Lower lobe of right lung (tissue), 2 donors: ENCODE results near the gene KRT7. TPM values are rescaled to one million over a fixed set of nuclear protein-coding genes. Genes with fewer than 3 reads are reported as not detected.
"Not testable (repeated sequence)": the region's sequence is repeated elsewhere in the genome, so short reads cannot be mapped to it uniquely, and the experiment has no call there.

Source experiments
- ATAC-seq, 2 donors: fragments of 200-7000 bp; cut with Tn5 transposase; one replicate each; pipeline ENCODE4 v1.9.1; 2020 to 2022; ENCODE audit warnings: mild to moderate bottlenecking in 2 of 2, moderate library complexity in 2 of 2
- DNase-seq: peaks from one replicate; pipeline ENCODE4 v3.0.0-alpha.2; 2020
- H3K27ac ChIP-seq: fragments of 200-600 bp; one replicate; pipeline ENCODE4 v1.8.0; 2022
- H3K27me3 ChIP-seq: fragments of 200-600 bp; one replicate; pipeline ENCODE4 v1.8.0; 2022; ENCODE audit warnings: low read depth
- H3K36me3 ChIP-seq: fragments of 200-600 bp; one replicate; pipeline ENCODE4 v1.8.0; 2022; ENCODE audit warnings: mild to moderate bottlenecking
- H3K4me1 ChIP-seq: fragments of 200-600 bp; one replicate; pipeline ENCODE4 v1.8.0; 2022
- H3K4me3 ChIP-seq: fragments of 200-600 bp; one replicate; pipeline ENCODE4 v1.8.0; 2022; ENCODE audit warnings: mild to moderate bottlenecking
- H3K9me3 ChIP-seq: fragments of 200-600 bp; one replicate; pipeline ENCODE4 v1.8.0; 2022
- intact Hi-C: fragments of 100-400 bp; cut with DNase I; formaldehyde crosslinking; loops from one replicate; pipeline ENCODE4 v1.11.0; 2022
- total RNA-seq: library from RNA; stranded (reverse); fragmentation: NEBNext Ultra II Directional; extraction: Animal tissue kit (Norgen Biotek cat#: 25700); gene quantifications from one replicate; pipeline ENCODE4 v1.2.1, GENCODE V29; 2021
- TF ChIP-seq, protein P1 (sequence below): fragments of 200-600 bp; IDR thresholded peaks from one replicate; pipeline ENCODE4 v1.8.0; 2022; ENCODE audit warnings: antibody characterized with exemption, mild to moderate bottlenecking
- donor health status: DM: no; HTN: yes; CAD: no; lungs with severe emphysema.

Gene KRT7
- total RNA-seq, 1 donor from 2014 or later: 257 TPM

DNA sequence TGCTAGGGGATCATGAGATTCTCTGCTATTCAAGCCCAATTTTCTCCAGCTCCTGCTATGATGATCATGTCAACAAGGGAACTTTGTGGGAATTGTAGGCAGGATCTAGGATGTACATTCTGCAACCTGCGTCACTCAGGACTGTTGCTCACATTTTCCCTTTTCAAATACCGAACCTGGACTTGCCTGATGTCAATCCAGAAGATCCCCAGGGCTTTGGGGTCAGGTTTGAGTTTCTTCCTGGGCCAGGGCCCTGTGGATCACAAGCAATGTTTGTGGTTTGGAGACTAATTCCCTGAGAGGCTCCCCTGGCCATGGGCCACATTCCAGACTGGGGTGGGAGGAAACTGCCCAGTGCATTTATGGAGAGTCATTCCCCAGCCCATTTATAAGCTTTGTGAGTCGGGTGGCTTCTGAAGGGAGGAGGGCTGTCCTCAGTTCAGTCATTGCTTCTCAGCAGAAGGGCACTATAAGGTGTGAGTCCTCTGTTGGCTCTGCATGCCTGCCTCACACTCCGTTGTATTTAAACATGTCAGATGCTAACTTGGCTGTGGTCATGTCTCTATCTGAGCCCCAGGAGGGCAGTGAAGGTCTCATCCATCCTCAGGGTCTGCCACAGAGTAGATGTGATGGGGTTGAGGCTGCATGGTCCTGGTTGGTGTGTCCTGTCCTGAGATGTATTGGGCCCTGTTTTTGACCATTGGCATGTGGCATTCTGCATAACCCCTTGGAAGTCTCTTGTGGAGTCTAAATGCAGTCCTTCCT is 47.9 kb downstream of the KRT7 start:
- intact Hi-C loops: no loop called here
- H3K9me3 ChIP-seq: no peaks in the 10 kb centered on the region
- peak overlapping the region; percentile 82 for H3K27ac ChIP-seq
- TF ChIP-seq, protein P1, sequence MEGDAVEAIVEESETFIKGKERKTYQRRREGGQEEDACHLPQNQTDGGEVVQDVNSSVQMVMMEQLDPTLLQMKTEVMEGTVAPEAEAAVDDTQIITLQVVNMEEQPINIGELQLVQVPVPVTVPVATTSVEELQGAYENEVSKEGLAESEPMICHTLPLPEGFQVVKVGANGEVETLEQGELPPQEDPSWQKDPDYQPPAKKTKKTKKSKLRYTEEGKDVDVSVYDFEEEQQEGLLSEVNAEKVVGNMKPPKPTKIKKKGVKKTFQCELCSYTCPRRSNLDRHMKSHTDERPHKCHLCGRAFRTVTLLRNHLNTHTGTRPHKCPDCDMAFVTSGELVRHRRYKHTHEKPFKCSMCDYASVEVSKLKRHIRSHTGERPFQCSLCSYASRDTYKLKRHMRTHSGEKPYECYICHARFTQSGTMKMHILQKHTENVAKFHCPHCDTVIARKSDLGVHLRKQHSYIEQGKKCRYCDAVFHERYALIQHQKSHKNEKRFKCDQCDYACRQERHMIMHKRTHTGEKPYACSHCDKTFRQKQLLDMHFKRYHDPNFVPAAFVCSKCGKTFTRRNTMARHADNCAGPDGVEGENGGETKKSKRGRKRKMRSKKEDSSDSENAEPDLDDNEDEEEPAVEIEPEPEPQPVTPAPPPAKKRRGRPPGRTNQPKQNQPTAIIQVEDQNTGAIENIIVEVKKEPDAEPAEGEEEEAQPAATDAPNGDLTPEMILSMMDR: no peak
- H3K4me3 ChIP-seq: no peak overlapping the region
- H3K27me3 ChIP-seq: peaks cover 7% of the 10 kb centered on the region
- H3K36me3 ChIP-seq: no peaks in the 10 kb centered on the region
- ATAC-seq (peak; percentile 69 to 75), DNase-seq (peak; percentile 77)
- peaks cover 30% of the 10 kb centered on the region for H3K4me1 ChIP-seq

DNA sequence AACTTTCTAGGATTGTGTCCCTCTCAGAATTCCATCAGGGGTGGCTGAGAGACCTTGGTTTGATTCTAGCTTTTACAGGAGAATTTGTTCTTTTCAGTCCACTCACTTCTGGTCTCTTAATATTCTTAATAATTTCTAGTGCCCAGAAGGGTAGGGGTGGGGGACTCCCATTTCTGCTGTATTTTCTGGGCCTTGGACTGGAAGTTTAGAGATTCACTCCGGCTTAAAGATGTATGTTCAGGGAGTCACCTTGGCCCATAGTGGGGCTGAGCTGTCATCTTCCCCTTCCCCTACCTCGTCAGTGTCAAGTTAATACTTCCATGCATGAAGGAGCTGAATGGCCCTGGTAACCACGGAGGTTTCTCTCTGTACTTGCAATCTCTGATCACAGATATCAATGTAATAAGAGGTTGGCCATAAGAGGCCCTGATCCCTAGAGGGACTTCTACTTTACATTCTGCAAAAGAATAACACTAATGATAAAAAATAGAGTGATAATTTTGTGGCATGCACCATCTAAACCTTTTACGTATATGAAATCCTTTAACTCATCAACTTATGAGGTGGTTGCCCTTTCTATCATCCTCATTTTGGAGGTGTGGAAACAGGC is 51.6 kb downstream of the KRT7 start:
- Histone ChIP-seq H3K4me3 (no peak overlapping the region), H3K36me3 (no peaks in the 10 kb centered on the region), H3K27ac (no peak overlapping the region), H3K4me1 (peaks cover 19% of the 10 kb centered on the region), H3K9me3 (no peaks in the 10 kb centered on the region), H3K27me3 (no peaks in the 10 kb centered on the region)
- TF ChIP-seq, protein P1: no peak
- DNase-seq: no peak
- ATAC-seq: no peak
- intact Hi-C loops: no loop called here

DNA sequence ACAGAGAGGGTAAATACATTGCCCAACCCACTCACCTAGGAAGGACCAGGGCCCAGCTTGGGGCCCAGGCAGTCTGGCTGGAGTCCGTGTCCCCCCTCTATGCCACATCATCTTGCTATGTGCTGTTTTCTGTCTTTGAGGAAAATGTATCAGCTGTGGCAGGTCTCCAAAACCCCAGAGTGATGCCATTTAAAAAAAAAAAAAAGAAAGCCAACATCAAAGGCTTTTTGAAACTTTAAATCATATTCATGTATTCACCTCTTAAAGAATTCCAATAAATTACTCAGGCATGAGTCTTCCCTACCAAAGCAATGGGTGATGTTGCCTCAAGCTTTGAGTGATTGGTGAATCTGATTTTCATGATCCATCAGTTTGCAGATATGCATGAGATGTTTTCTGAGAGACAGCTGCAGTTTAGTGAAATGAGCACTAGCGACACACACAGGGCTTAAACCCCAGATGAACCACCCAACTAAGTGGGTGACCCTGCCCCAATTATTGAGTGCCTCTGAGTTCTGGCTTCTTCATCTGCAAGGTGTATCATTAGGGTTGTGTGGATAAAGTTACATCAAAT is 52.2 kb downstream of the KRT7 start:
- H3K27ac ChIP-seq: no peak overlapping the region
- no peak overlapping the region for H3K4me3 ChIP-seq
- ATAC-seq (no peak), DNase-seq (no peak)
- TF ChIP-seq, protein P1: no peak
- H3K27me3 ChIP-seq: no peaks in the 10 kb centered on the region
- H3K9me3 ChIP-seq: no peaks in the 10 kb centered on the region
- H3K36me3 ChIP-seq: no peaks in the 10 kb centered on the region
- peaks cover 13% of the 10 kb centered on the region for H3K4me1 ChIP-seq
- intact Hi-C loops: no loop called here

DNA sequence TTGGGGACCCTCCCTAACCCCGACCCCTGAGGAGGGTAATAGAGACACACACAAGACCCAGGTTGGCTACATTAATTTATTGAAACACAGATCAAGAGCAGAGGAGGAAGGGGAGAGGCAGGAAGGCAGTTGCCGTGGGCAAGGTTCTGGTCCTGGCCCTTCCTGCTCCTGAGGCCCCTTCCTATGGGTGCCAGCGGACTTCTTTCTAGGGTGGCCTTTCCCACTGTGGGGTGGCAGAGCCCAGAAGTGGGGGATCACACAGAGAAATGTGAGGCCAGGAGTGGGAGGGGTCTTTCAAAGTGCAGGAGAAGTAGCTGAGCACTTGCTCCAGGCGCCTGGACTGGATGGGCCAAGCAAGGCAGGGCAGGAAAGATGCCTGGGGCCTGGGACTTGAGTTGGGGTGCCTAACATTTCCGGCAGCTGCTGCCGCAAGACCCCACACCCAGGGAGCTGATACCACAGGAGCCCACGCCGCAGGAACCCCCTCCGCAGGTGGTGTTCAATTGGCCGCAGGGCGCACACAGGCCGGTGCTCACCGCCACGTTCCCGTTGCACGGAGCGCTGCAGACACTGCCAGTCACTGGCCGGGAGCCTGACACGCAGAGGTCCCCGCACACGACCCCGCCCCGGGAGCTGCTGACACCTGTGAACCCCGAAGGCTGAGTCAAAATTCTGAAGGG is 52.9 kb downstream of the KRT7 start:
- TF ChIP-seq, protein P1: no peak
- DNase-seq (no peak), ATAC-seq (no peak)
- no peak overlapping the region for H3K27ac ChIP-seq
- H3K4me1 ChIP-seq: peaks cover 6% of the 10 kb centered on the region
- no peaks in the 10 kb centered on the region for H3K9me3 ChIP-seq
- no peaks in the 10 kb centered on the region for H3K27me3 ChIP-seq
- H3K36me3 ChIP-seq: no peaks in the 10 kb centered on the region
- intact Hi-C loops: no loop called here
- H3K4me3 ChIP-seq: no peak overlapping the region

DNA sequence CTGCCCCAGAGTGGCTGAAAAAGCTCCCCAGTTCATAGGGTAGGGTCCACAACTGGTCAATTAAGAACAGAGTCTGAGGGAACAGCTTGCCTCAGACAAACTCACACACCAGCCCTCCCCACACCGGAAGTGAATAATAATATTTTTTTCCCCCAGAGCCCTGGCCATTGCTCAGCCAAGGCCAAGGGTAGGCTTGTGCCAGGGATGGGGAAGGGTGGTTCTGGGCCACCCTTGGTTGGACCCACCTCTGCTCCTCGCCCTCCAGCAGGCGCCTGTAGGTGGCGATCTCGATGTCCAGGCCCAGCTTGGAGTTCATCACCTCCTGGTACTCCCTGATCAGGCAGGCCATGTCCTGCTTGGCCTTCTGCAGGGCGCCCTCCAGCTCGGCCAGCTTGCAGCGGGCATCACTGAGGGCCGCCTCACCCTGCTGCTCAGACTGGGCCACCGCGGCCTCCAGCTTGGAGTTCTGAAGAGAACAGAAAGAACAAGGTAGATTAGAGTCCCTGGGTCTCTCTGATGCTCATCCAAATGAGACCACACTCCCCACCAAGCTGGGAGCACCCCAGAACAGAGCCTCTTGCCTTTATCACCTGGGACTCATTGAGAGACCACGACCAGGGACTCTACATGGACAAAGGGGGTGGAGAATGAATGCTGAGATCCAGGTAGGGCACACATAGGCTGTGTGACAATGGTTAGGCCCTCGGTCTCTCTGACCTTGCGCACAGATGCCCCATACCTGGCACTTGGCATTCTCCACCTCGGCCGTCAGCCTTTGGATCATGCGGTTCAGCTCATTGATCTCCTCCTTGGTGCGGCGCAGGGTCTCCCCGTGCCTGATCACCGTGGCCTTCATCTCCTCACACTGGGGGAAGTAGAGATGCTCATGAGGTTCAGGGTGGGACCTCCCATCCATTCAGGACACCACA is 54.1 kb downstream of the KRT7 start:
- H3K9me3 ChIP-seq, intact Hi-C loops: not testable (repeated sequence)

DNA sequence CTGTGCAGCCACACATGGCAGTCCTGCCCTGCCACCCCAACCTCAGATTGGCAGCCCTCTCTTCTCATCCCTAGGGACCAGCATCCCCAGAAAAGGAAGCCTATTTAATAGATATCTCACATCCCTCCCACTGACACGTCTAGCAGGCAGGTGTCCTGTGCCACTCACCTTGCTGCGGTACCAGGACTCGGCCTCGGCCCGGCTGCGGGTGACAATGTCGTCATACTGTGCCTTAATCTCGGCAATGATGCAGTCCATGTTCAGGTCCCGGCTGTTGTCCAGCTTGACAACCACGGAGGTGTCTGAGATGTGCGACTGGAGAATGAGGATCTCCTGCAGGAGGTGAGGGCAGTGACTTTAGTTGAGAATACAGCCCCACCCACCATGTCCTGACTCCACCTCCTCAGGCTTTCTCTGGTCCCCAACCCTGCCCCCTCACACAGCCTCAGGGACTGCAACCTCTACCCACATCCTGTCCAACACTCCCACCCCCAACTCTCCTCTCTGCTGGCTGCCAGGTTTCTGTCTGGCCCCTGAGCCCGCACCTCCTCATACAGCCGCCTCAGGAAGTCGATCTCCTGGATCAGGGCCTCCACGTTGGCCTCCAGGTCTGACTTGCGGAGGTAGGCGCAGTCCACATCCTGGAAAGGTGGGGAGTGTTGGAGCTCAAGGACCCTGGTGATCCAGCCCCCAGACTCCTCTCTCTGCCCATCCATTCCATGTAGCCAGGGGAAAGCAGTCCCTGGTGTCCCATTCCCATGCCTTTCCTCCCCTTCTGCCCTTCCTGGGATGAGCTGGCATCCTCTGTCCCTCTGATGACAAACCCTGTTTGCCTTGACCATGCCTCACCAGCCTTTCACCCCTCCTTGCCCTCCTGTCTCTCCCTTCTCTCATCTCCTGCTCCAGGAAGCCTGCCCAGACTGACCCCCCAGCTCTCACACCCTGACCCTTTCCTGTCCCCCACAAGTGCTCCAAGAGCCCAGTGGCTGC is 55.1 kb downstream of the KRT7 start:
- DNase-seq, intact Hi-C loops: not testable (repeated sequence)

More for the DNA sequence above, 54.1 kb downstream of the KRT7 start:
- not testable (repeated sequence) for ATAC-seq, H3K4me1 ChIP-seq, H3K27ac ChIP-seq, H3K36me3 ChIP-seq, H3K4me3 ChIP-seq, DNase-seq, H3K27me3 ChIP-seq

DNA sequence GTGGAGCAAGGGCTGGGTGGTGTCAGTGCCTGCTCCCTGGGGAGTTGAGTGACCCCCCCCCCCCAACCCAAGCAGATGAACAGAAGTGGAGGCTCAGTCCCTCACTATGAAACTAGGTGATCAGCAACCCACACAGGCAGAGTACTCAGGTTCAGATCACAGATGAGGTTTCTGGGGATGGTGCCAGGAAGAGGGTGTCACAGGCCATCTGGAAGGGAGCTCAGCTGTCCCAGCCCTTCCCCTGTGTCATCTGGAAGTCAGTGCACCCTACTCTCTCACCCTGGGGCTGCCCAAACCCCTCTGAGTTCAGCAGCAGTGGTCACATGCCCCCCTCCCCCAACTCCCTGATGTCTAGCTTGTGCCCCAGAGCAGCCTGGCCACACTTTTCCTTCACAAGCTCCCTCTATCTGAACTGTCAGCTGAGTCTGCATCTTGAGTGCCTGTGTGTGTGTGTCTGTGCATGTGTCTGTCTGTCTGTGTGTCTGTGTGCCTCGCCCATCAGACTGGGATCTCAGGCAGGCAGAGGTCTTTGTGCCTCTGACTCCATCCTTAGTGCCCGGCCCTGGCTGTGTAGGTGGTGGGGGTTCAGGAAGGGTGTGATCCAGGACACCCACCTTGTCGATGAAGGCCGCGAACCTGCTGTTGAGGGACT is 57.6 kb downstream of the KRT7 start:
- intact Hi-C loops, ATAC-seq, H3K4me3 ChIP-seq, H3K36me3 ChIP-seq, H3K9me3 ChIP-seq, DNase-seq, H3K27ac ChIP-seq, H3K4me1 ChIP-seq: not testable (repeated sequence)
- peaks cover 13% of the 10 kb centered on the region for H3K27me3 ChIP-seq

More for the DNA sequence above, 55.1 kb downstream of the KRT7 start:
- not testable (repeated sequence) for H3K4me1 ChIP-seq, H3K9me3 ChIP-seq, H3K4me3 ChIP-seq, H3K36me3 ChIP-seq, H3K27ac ChIP-seq
- peaks cover 13% of the 10 kb centered on the region for H3K27me3 ChIP-seq
- peak in 1 of 2 donors; percentile 26 for ATAC-seq
